ENCODE results near the gene BNIPL. TPM values are rescaled to one million over a fixed set of nuclear protein-coding genes. Genes with fewer than 3 reads are reported as not detected.
A peak's percentile ranks its signal among the peaks of the same experiment; 100 is the strongest.

BNIPL gene
- total RNA-seq, 4 donors from 2014 or later: 220 to 297 (median 254) TPM

DNA sequence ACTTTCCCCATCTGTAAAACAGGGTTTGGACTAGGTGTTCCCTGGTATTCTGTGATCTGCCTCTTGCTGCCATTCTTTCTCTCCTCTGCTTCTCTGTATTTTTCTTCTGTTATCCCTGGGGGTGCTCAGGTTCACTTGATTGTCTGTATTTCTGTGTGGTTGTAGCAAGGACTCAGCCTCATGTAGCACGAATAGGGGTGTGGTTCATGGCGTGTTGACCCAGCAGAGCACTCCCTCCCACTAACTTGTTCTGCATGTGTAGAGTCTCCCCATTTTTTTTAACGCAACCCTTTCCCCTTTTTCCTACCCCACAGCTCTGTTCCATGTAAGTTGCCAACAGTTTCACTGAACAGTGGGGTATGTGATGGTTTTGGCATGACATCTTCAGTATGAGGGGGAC, 1.2 kb upstream of the BNIPL start:
- intact Hi-C loops (cut with DNase I; ENCODE audit: low total_unique reads): no loop called here
- 51 to 69% methylated on average over 3 of the region's 3 CpGs for WGBS, 2 donors
- no peak for DNase-seq (ENCODE audit: low spot score in 2 of 2)
- H3K4me3 ChIP-seq (ENCODE audit: low read depth, poor library complexity, severe bottlenecking): no peak overlapping the region
- TF ChIP-seq, protein P1, sequence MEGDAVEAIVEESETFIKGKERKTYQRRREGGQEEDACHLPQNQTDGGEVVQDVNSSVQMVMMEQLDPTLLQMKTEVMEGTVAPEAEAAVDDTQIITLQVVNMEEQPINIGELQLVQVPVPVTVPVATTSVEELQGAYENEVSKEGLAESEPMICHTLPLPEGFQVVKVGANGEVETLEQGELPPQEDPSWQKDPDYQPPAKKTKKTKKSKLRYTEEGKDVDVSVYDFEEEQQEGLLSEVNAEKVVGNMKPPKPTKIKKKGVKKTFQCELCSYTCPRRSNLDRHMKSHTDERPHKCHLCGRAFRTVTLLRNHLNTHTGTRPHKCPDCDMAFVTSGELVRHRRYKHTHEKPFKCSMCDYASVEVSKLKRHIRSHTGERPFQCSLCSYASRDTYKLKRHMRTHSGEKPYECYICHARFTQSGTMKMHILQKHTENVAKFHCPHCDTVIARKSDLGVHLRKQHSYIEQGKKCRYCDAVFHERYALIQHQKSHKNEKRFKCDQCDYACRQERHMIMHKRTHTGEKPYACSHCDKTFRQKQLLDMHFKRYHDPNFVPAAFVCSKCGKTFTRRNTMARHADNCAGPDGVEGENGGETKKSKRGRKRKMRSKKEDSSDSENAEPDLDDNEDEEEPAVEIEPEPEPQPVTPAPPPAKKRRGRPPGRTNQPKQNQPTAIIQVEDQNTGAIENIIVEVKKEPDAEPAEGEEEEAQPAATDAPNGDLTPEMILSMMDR (IDR thresholded peaks at IDR 0.05): no peak
- no peak for TF ChIP-seq POLR2A (IDR thresholded peaks at IDR 0.05)

GRCh38 chr1:151037032-151037431, 646 bp downstream of the BNIPL start:
- intact Hi-C loops (cut with DNase I; ENCODE audit: low total_unique reads): no loop called here
- WGBS, 2 donors: 38 to 50% methylated on average over 6 of the region's 6 CpGs
- DNase-seq (ENCODE audit: low spot score in 2 of 2): no peak
- TF ChIP-seq, protein P1 (IDR thresholded peaks at IDR 0.05): no peak
- no peak for TF ChIP-seq POLR2A (IDR thresholded peaks at IDR 0.05)
- H3K4me3 ChIP-seq (ENCODE audit: low read depth, poor library complexity, severe bottlenecking): no peak overlapping the region

DNA sequence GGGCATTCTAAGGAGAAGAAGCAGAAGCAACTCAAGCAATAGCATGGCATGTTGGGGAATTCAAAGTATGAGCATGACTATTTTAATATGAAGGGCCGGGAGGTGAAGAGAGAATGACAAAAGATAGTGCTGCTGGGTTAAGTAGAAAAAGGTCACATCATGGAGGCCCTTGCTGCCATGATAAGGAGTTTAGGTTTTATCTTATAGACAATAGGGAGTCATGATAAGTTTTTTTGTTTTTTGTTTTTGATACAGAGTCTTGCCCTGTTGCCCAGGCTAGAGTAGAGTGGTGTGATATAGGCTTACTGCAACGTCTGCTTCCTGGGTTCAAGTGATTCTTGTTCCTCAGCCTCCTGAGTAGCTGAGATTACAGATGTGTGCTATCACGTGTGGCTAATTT, 3.1 kb downstream of the BNIPL start:
- intact Hi-C loops (cut with DNase I; ENCODE audit: low total_unique reads): no loop called here
- TF ChIP-seq POLR2A (IDR thresholded peaks at IDR 0.05): no peak
- TF ChIP-seq, protein P1 (IDR thresholded peaks at IDR 0.05): no peak
- no peak for DNase-seq (ENCODE audit: low spot score in 2 of 2)
- H3K4me3 ChIP-seq (ENCODE audit: low read depth, poor library complexity, severe bottlenecking): no peak overlapping the region
- 90 to 93% methylated on average over 3 of the region's 3 CpGs for WGBS, 2 donors

GRCh38 chr1:151043163-151043562, 6.8 kb downstream of the BNIPL start:
- no peak for DNase-seq (ENCODE audit: low spot score in 2 of 2)
- intact Hi-C loops (cut with DNase I; ENCODE audit: low total_unique reads): no loop called here
- WGBS, 2 donors: 80 to 95% methylated on average over 1 of the region's 1 CpG
- no peak overlapping the region for H3K4me3 ChIP-seq (ENCODE audit: low read depth, poor library complexity, severe bottlenecking)
- no peak for TF ChIP-seq POLR2A (IDR thresholded peaks at IDR 0.05)
- TF ChIP-seq, protein P1 (IDR thresholded peaks at IDR 0.05): no peak

DNA sequence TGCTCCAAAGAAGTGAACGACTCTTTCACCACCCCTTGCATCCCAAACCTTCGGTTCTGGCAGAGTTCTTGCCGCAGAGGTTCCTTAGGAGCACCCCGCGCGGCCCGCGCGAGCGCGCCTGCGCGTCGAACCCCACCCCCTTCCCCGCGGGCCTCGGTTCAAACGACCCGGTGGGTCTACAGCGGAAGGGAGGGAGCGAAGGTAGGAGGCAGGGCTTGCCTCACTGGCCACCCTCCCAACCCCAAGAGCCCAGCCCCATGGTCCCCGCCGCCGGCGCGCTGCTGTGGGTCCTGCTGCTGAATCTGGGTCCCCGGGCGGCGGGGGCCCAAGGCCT, 11.2 kb downstream of the BNIPL start, which contains the start of gene C1orf56:
C1orf56 (plus strand) TSS at position 161 of the 334 bp plus-strand sequence; CDS start at position 258, 97 bp downstream.
- DNase-seq (ENCODE audit: low spot score in 2 of 2): peak in 1 of 2 donors; percentile 91
- intact Hi-C loops (cut with DNase I; ENCODE audit: low total_unique reads): no loop called here
- H3K4me3 ChIP-seq (ENCODE audit: low read depth, poor library complexity, severe bottlenecking): peak within 1 kb of the TSS; percentile 60
- TF ChIP-seq, protein P1 (IDR thresholded peaks at IDR 0.05): no peak
- TF ChIP-seq POLR2A (IDR thresholded peaks at IDR 0.05): peak in 1 of 2 donors; percentile 3
- 0 to 1% methylated on average over 10 to 23 of the region's 29 CpGs for WGBS, 2 donors

- intact Hi-C loops (cut with DNase I; ENCODE audit: low total_unique reads): no loop called here
- no peak for TF ChIP-seq POLR2A (IDR thresholded peaks at IDR 0.05)
- TF ChIP-seq, protein P1 (IDR thresholded peaks at IDR 0.05): no peak
- 0 to 1% methylated on average over 25 to 32 of the region's 48 CpGs for WGBS, 2 donors
- DNase-seq (ENCODE audit: low spot score in 2 of 2): peak; percentile 57 to 92
- peak overlapping the region; percentile 60 for H3K4me3 ChIP-seq (ENCODE audit: low read depth, poor library complexity, severe bottlenecking)
Measured at GRCh38 chr1:151047925-151048644, 11.7 kb downstream of the BNIPL start.
